B cell (primary cell): ENCODE data around the gene FBLN2.

Experiments used
- CTCF ChIP-seq: fragments of 200-600 bp; IDR thresholded peaks from one replicate; pipeline ENCODE4 v1.8.0; 2022; ENCODE audit warnings: antibody characterized with exemption, mild to moderate bottlenecking
- EZH2 ChIP-seq: IDR thresholded peaks from 2 replicates; pipeline ENCODE4 v1.6.1; 2012; ENCODE audit warnings: borderline replicate concordance, low read depth, mild to moderate bottlenecking, moderate library complexity, low read length; ENCODE audit not compliant: insufficient read depth, poor library complexity, severe bottlenecking

- TF ChIP-seq CTCF: no peak
- no peak for TF ChIP-seq EZH2
Observed at GRCh38 chr3:13617097-13617738, 68.3 kb downstream of the FBLN2 start.
